ENCODE results near the gene PARVB. TPM values are rescaled to one million over a fixed set of nuclear protein-coding genes. Genes with fewer than 3 reads are reported as not detected.

PARVB gene
- total RNA-seq, 4 donors from 2014 or later, result 3.3 to 20.8 (median 11.7) TPM

DNA sequence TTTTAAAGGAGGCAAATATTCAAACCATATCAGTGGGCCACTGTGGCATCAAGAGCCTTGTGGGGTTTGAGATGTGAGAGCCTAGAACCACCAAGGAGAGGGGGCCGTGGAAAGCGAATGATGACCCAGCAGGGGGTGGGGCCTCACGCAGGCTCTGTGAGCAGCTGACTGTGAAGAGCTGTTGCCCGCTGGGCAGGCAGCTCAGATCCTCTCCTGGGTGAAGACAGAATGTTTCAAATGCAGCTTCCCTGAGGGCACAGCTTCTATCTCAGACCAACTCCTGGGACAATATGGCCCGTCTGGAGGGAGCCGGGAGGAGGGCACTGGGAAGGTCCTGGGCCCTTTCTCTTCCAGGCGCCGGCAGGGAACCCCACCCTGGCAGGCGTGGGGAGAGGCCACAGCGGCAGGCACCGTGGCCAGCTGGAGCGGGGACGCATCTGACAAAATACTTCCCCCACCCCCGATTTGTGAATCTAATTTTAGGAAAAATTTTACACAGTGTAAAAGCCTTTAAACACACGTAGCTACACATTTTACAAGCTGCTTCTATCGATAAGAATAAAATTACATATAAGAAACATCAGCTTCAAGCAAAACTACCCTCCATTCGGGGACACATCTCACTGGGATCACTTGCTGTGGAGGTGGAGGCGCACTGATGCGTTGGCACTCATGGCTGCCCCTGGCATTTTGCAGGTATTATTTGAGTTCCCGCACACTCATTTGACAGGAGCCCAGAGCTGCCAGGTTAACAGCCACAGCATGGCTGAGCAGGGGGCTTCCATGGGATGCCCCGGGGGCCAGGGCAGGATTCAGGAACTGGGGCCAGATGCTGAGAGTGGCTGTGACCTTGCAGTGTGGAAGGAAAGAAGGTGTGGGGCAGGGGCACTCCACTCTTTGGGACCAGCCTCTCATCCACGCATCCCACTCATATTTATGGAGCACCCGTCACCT lies 196.9 kb downstream of the PARVB start:
- Histone ChIP-seq H3K27ac (no peak overlapping the region), H3K4me3 (no peak overlapping the region), H3K27me3 (peaks cover 0 to 70% (median 0%) of the 10 kb centered on the region in 4 donors), H3K4me1 (peaks cover 0 to 9% (median 0%) of the 10 kb centered on the region in 3 donors), H3K36me3 (no peaks in the 10 kb centered on the region), H3K9me3 (peaks cover 0 to 6% (median 0%) of the 10 kb centered on the region in 3 donors)
- DNase-seq, result no peak
- no peak for TF ChIP-seq POLR2A (IDR thresholded peaks at IDR 0.05)
- TF ChIP-seq, protein P1, sequence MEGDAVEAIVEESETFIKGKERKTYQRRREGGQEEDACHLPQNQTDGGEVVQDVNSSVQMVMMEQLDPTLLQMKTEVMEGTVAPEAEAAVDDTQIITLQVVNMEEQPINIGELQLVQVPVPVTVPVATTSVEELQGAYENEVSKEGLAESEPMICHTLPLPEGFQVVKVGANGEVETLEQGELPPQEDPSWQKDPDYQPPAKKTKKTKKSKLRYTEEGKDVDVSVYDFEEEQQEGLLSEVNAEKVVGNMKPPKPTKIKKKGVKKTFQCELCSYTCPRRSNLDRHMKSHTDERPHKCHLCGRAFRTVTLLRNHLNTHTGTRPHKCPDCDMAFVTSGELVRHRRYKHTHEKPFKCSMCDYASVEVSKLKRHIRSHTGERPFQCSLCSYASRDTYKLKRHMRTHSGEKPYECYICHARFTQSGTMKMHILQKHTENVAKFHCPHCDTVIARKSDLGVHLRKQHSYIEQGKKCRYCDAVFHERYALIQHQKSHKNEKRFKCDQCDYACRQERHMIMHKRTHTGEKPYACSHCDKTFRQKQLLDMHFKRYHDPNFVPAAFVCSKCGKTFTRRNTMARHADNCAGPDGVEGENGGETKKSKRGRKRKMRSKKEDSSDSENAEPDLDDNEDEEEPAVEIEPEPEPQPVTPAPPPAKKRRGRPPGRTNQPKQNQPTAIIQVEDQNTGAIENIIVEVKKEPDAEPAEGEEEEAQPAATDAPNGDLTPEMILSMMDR (IDR thresholded peaks at IDR 0.05), result no peak
- intact Hi-C loops (cut with DNase I), result no loop called here
- 81 to 85% methylated on average over 16 to 18 of the region's 23 CpGs for WGBS, 2 donors

DNA sequence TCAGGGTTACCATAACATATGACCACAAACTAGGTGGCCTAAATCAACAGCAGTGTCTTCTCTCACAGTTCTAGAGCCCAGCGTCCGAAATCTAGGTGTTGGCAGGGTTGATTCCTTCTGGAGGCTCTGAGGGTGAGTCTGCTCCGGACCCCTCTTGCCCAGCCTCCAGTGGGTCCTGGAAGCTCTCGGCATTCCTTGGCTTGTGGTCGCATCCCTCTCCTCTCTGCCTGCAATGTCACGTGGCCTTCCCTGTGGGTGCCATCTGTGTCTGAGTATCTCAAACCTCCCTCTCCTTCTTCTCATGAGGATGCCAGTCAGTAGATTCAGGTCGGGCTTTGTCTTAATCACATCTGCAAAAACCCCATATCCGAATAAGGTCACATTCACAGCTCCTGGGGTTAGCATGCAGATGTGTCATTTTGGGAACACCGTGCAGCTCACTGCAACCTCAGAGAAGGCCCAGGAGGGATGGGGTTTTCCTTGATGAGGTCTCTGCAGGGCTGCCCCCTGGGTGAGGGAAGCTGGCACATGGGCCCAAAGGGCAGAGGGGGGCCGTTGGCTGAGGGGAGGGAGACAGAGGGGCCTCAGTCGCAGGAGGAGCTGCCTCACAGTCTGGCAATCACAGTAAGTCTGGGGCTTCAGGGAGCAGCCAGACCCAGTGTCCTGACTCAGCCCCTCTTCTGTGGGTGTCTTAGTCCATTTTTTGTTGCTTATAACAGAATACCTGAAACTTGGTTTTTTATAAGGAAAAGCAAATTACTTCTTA lies 197.8 kb downstream of the PARVB start:
- peaks cover 0 to 73% (median 0%) of the 10 kb centered on the region in 4 donors for H3K27me3 ChIP-seq
- no peaks in the 10 kb centered on the region for H3K36me3 ChIP-seq
- no peak for TF ChIP-seq POLR2A (IDR thresholded peaks at IDR 0.05)
- TF ChIP-seq, protein P1 (IDR thresholded peaks at IDR 0.05), result no peak
- no peak overlapping the region for H3K4me3 ChIP-seq
- H3K4me1 ChIP-seq, result peaks cover 0 to 9% (median 0%) of the 10 kb centered on the region in 3 donors
- H3K9me3 ChIP-seq, result peaks cover 0 to 6% (median 0%) of the 10 kb centered on the region in 3 donors
- no peak for DNase-seq
- WGBS, 2 donors, result 84 to 87% methylated on average over 7 to 10 of the region's 11 CpGs
- intact Hi-C loops (cut with DNase I), result no loop called here
- no peak overlapping the region for H3K27ac ChIP-seq

Other genes with a start within 250 kb of the PARVB start
- gene EFCAB6, start 212.0 kb upstream of the PARVB start, total RNA-seq, result 1 to 10 TPM in 2 of 4 donors, under 1 TPM in 2; 0.22 to 1.5 (median 0.90) TPM
- gene SULT4A1, start 161.8 kb upstream of the PARVB start, total RNA-seq, result not detected
- not detected for gene PNPLA5, start 132.3 kb upstream of the PARVB start, total RNA-seq
- 1 to 10 TPM in 1 of 4 donors, under 1 TPM in 2, not detected in 1; 0.76 to 1.7 (median 0.92) TPM for gene PNPLA3, start 100.5 kb upstream of the PARVB start, total RNA-seq
- 10 to 100 TPM; 24.4 to 45.5 (median 34.3) TPM for gene SAMM50, start 68.9 kb upstream of the PARVB start, total RNA-seq
- 10 to 100 TPM in 1 of 4 donors, 1 to 10 TPM in 2, under 1 TPM in 1; 0.42 to 26.1 (median 2.2) TPM for gene PARVG, start 156.6 kb downstream of the PARVB start, total RNA-seq

Data from esophagus squamous epithelium (tissue), 5 donors.